Endothelial cell of umbilical vein (primary cell): ENCODE data around the gene BCAN. TPM values are rescaled to one million over a fixed set of nuclear protein-coding genes. Genes with fewer than 3 reads are reported as not detected.

Experiments
- BruUV-seq: library from RNA; stranded (reverse); fragments of 400-500 nt; replicated peaks from 2 replicates; lab custom pipeline; 2021; lab: Mats Ljungman, UMichigan
- CTCF ChIA-PET: fragments of 300-600, 350-600 bp; sonication (Branson Sonifier 250); formaldehyde crosslinking; loops from one replicate; lab custom pipeline; 2021; ENCODE audit warnings: antibody characterized with exemption, inconsistent platforms; lab: Charles Lee
- POLR2A ChIA-PET: fragments of 300-600, 350-600 bp; sonication (Branson Sonifier 250); formaldehyde crosslinking; loops from one replicate; lab custom pipeline; 2021; ENCODE audit warnings: antibody characterized with exemption, inconsistent platforms; lab: Charles Lee
- DNase-seq: peaks from one replicate; pipeline ENCODE4 v3.0.0-alpha.2; 2011; ENCODE audit warnings: low read depth, low spot score
- FAIRE-seq: peaks from 2 replicates; lab custom pipeline; 2011; peaks lifted over from hg19 to GRCh38; lab: Jason Lieb, UNC
- H2AFZ ChIP-seq: 2 replicates; pipeline ENCODE4 v1.6.0; 2012; ENCODE audit warnings: low read depth, low read length, control low read depth, inconsistent platforms
- H3K27ac ChIP-seq: 2 replicates; pipeline ENCODE4 v1.5.1; 2011; ENCODE audit warnings: low read depth, mild to moderate bottlenecking, control low read depth, low read length, moderate library complexity; ENCODE audit not compliant: insufficient read depth
- H3K27me3 ChIP-seq, 2 experiments: 2 replicates each; pipeline versions ENCODE4 v1.6.0 to v1.6.1; 2011; ENCODE audit warnings: low read length in 2 of 2, mixed read lengths in 1 of 2; ENCODE audit not compliant: control insufficient read depth in 2 of 2, insufficient read depth in 2 of 2
- H3K36me3 ChIP-seq, 2 experiments: 2 replicates in 1 of 2; 3 replicates in 1 of 2; pipeline ENCODE4 v1.5.1; 2011; ENCODE audit warnings: low read length in 2 of 2, mild to moderate bottlenecking in 1 of 2, moderate library complexity in 1 of 2; ENCODE audit not compliant: control insufficient read depth in 2 of 2, insufficient read depth in 2 of 2; ENCODE audit errors: extremely low read depth in 1 of 2
- H3K4me1 ChIP-seq: 3 replicates; pipeline ENCODE4 v1.5.1; 2011; ENCODE audit warnings: mild to moderate bottlenecking, low read length; ENCODE audit not compliant: control insufficient read depth, insufficient read depth; ENCODE audit errors: extremely low read depth
- H3K4me2 ChIP-seq: 2 replicates; pipeline ENCODE4 v1.6.1; 2011; ENCODE audit warnings: low read length, control low read depth, mixed read lengths; ENCODE audit not compliant: insufficient read depth
- H3K4me3 ChIP-seq, 3 experiments: fragments of 200-600 bp in 1 of 3; sonication (generic), shearing (Covaris generic) in 1 of 3; replicated peaks in 1 of 3; 2 replicates each; pipeline ENCODE4 v1.5.1; 2011 to 2016; ENCODE audit warnings: control low read depth in 3 of 3, low read length in 3 of 3, mild to moderate bottlenecking in 2 of 3, inconsistent platforms in 1 of 3, low read depth in 1 of 3, moderate library complexity in 1 of 3; ENCODE audit not compliant: insufficient read depth in 1 of 3
- H3K79me2 ChIP-seq: 2 replicates; pipeline ENCODE4 v1.6.0; 2012; ENCODE audit warnings: low read length, inconsistent platforms; ENCODE audit not compliant: control insufficient read depth, insufficient read depth
- H3K9ac ChIP-seq: replicated peaks from 2 replicates; pipeline ENCODE3; 2011; ENCODE audit warnings: low read length, control low read depth; ENCODE audit not compliant: insufficient read depth; ENCODE audit errors: extremely low read depth
- H3K9me1 ChIP-seq: replicated peaks from 3 replicates; pipeline ENCODE4 v1.6.0; 2011; ENCODE audit warnings: mild to moderate bottlenecking, low read length; ENCODE audit not compliant: control insufficient read depth, insufficient read depth; ENCODE audit errors: extremely low read depth
- H3K9me3 ChIP-seq: replicated peaks from 2 replicates; pipeline ENCODE4 v1.5.1; 2012; ENCODE audit warnings: low read length, inconsistent platforms; ENCODE audit not compliant: control insufficient read depth, insufficient read depth
- H4K20me1 ChIP-seq: replicated peaks from 2 replicates; pipeline ENCODE3; 2011; ENCODE audit warnings: mild to moderate bottlenecking, low read length; ENCODE audit not compliant: control insufficient read depth, insufficient read depth; ENCODE audit errors: extremely low read depth
- CTCF ChIP-seq, 2 donors: IDR thresholded peaks; 1 replicate in 1 of 2; 2 replicates in 1 of 2; pipeline ENCODE4 v1.5.1; 2011; ENCODE audit warnings: low read length in 2 of 2, mild to moderate bottlenecking in 2 of 2, moderate library complexity in 2 of 2, control low read depth in 1 of 2, inconsistent platforms in 1 of 2, low read depth in 1 of 2; ENCODE audit not compliant: insufficient read depth in 1 of 2; ENCODE audit errors: extremely low read depth in 1 of 2
- EZH2 ChIP-seq: IDR thresholded peaks from 2 replicates; pipeline ENCODE4 v1.6.1; 2012; ENCODE audit warnings: borderline replicate concordance, low read depth, mild to moderate bottlenecking, moderate library complexity, low read length, inconsistent platforms; ENCODE audit not compliant: severe bottlenecking
- FOS ChIP-seq: IDR thresholded peaks from 2 replicates; pipeline ENCODE4 v1.6.1; 2011; ENCODE audit warnings: mild to moderate bottlenecking, low read length, moderate library complexity, borderline replicate concordance; ENCODE audit not compliant: insufficient read depth
- GATA2 ChIP-seq: IDR thresholded peaks from 2 replicates; pipeline ENCODE4 v1.7.0; 2011; ENCODE audit warnings: low read depth, mild to moderate bottlenecking, moderate library complexity, mixed read lengths, low read length; ENCODE audit not compliant: insufficient read length, insufficient read depth
- JUN ChIP-seq: IDR thresholded peaks from 2 replicates; pipeline ENCODE4 v1.6.1; 2011; ENCODE audit warnings: borderline replicate concordance, low read depth; ENCODE audit not compliant: insufficient read length, insufficient read depth
- MAX ChIP-seq: IDR thresholded peaks from 2 replicates; pipeline ENCODE4 v1.6.1; 2011; ENCODE audit not compliant: insufficient read depth, insufficient read length
- MYC ChIP-seq: IDR thresholded peaks from one replicate; pipeline ENCODE4 v1.6.1; 2011; ENCODE audit warnings: mild to moderate bottlenecking, low read depth, low read length
- POLR2A ChIP-seq: IDR thresholded peaks from 2 replicates; pipeline ENCODE4 v1.6.1; 2012; ENCODE audit warnings: low read depth, mild to moderate bottlenecking, control low read depth, low read length
- POLR2AphosphoS5 ChIP-seq: IDR thresholded peaks from 2 replicates; pipeline ENCODE4 v1.6.1; 2012; ENCODE audit warnings: low read depth, mild to moderate bottlenecking, control low read depth, low read length, moderate library complexity; ENCODE audit not compliant: insufficient read depth
- dilution Hi-C: fragments of 300-500 bp; cut with MboI; formaldehyde crosslinking; loops from one replicate; pipeline ENCODE4 v1.15.0; 2019; ENCODE audit warnings: low sequenced_read_pairs; ENCODE audit not compliant: extremely low pct_ligation_motif_present
- intact Hi-C: fragments of 100-400 bp; cut with micrococcal nuclease; formaldehyde crosslinking; loops from one replicate; pipeline ENCODE4 v1.10.0; 2022
- polyA plus RNA-seq, 4 experiments: library from polyadenylated mRNA; depleted of rRNA in 3 of 4; stranded (reverse) in 3 of 4; unstranded in 1 of 4; fragments of >200 nt; gene quantifications; 2 replicates each; pipeline versions ENCODE4 v1.2.1 to v1.2.3, GENCODE V29; 2011 to 2012; ENCODE audit warnings: missing spikeins in 1 of 4
- total RNA-seq: library from RNA; stranded (reverse); gene quantifications from 2 replicates; pipeline ENCODE4 v1.2.3, GENCODE V29; 2021

BCAN gene
- total and polyA plus RNA-seq, 2 donors (not counting 3 experiments of a cell fraction or from before 2014, with no cell fraction given), result 0.15 TPM; not detected in 1

- ChIA-PET CTCF (interaction anchor here (1.4 kb wide), 1 partner anchor 56 kb away, joined by 5 read pairs; no protein-coding TSS in a partner anchor), POLR2A (no interaction called here)
- Histone ChIP-seq H3K27ac (no peak overlapping the region), H3K4me1 (peaks cover 18% of the 10 kb centered on the region), H3K9me1 (no peaks in the 10 kb centered on the region), H3K9me3 (no peaks in the 10 kb centered on the region), H3K27me3 (no peaks in the 10 kb centered on the region), H4K20me1 (no peaks in the 10 kb centered on the region), H3K79me2 (peaks cover 11% of the 10 kb centered on the region), H3K36me3 (peaks cover 0 to 6% of the 10 kb centered on the region in 2 experiments), H3K4me2 (no peak overlapping the region), H3K9ac (no peak overlapping the region), H3K4me3 (no peak overlapping the region), H2AFZ (no peak overlapping the region)
- no peak for FAIRE-seq
- dilution Hi-C loops, result no loop called here
- no TSS peak for BruUV-seq
- intact Hi-C loops, result no loop called here
- TF ChIP-seq JUN, result no peak
- TF ChIP-seq EZH2, result no peak
- TF ChIP-seq GATA2, result no peak
- TF ChIP-seq FOS, result no peak
- TF ChIP-seq MYC, result no peak
- TF ChIP-seq POLR2AphosphoS5, result no peak
- no peak for TF ChIP-seq CTCF (IDR thresholded peaks at IDR 0.05; ENCODE audit: extremely low read depth in 1 of 2, insufficient read depth in 1 of 2, low read depth in 1 of 2, low read length in 2 of 2)
- TF ChIP-seq MAX, result no peak
- no peak for TF ChIP-seq POLR2A
- no peak for DNase-seq
These were observed 27.9 kb downstream of the BCAN start for GRCh38 chr1:156669794-156670193.
